Activated T-cell treated with anti-CD3 and anti-CD28 coated beads for 1 hour (primary cell): ENCODE results near the gene PTPRU.
"Not testable (repeated sequence)": the region's sequence is repeated elsewhere in the genome, so short reads cannot be mapped to it uniquely, and the experiment has no call there.

Source experiments
- DNase-seq: peaks from one replicate; pipeline ENCODE4 v3.0.0-alpha.2; 2020; ENCODE audit warnings: low read depth

PTPRU gene

DNA sequence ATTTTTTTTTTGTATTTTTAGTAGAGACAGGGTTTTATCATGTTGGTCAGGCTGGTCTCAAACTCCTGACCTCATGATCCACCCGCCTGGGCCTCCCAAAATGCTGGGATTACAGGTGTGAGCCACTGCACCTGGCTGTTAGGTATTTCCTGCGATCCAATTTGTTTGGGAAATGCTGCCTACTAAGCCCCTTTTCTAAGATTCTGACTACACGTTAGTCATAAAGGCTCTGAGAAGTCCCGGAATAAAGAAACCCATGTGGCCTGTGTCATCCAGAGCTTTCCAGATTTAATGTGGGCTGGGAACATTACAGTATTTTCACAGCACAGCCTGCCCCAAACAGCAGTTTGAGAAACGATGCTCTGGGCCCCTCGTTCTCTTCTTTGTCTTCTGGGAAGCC lies 14.1 kb upstream of the PTPRU start:
- not testable (repeated sequence) for DNase-seq

DNA sequence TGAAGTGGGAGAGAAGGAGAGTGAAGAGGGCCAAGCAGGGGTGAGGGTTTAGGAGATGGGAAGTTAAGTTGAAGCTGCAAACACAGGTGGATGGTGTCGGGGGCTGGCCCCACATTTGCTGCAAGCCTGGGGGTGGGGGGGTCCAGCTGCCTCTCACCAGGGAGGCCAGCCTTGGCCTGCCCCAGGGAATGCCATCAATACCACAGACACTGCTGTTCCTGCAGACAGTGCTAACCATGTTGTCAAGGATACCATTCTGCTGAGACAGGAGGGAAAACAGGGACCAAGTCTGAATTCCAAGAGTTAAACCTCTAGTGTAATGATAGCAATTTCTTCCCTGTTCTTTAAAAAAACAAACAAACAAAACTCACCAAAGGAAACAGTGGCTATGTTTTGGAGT lies 13.6 kb upstream of the PTPRU start:
- no peak for DNase-seq

DNA sequence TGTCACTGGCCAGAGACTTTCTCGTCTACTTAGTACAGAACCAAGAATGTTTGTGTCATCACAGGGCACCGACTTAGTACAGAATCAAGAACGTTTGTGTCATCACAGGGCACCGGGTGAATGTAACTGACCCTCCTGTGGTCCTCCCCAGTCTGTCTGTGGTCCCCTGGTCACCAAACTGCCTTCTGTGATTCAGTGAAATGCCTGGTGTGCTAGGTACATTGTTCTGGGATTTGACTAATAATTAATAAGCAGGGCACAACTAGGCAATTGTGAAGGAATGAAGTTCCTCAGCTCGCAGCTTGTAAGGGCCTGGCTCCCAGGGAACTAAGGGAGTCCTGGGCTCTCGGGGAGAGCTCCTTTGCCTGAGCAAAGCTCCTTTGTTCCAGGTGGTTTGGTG lies 12.8 kb upstream of the PTPRU start:
- no peak for DNase-seq

DNA sequence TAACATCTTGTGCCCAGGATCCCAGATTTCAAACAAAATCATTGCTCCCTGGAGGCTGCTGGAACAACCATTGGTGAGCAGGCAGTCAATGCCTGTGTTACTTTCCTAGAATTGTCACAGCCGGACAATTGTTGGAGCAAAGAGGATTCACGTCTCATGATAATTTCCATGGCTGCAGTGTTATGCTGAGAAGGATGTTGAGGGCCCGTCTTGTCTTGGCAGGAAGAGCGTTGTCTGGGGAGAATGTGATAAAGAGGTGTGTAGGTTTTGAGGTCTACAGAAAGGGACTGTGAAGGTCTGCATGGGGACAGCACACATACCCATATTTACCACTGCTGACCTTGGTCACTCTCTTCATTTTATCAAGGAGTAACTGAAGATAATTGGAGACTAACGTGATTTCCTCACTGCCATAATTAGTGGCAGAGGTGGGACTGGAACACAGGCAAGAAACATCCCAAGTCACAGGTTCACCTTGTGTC lies 11.9 kb upstream of the PTPRU start:
- no peak for DNase-seq

DNA sequence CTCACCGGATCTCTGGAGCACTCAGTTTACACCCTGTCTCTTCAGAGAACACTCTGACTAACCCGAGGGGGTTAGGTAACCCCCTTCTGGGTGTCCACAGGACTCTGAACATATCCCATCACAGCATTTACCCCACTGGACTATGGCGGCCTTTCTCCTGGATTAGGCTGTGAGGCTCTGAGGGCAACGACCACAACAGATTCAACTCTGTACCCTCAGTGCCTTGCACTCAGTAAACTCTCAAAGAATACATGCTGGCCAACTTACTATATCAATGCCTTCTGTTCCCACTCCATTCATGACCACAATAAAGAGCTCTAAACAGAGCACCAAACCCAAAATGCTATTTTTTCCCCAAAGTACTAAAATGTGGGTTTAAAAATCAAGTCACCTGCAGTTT lies 11.0 kb upstream of the PTPRU start:
- DNase-seq: no peak

DNA sequence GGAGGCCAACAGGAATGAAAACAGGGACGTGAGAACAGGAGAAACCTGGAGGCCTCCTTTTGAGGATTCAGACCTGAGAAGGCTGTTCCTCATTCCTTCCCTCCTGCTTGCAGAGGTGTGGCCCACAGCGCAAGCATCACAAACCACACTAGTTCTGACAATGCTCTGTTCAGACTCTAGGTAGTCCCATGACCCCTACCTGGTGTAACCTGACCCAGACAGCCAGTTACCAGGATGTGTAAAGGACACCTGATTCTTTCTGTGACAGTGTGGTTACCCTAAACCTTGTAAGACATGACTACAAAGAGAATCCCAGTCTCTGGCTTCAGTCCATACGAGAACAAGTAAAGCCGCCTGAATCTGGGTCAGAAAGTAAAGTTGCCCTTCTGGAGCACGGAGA lies 8.8 kb upstream of the PTPRU start:
- DNase-seq: no peak

DNA sequence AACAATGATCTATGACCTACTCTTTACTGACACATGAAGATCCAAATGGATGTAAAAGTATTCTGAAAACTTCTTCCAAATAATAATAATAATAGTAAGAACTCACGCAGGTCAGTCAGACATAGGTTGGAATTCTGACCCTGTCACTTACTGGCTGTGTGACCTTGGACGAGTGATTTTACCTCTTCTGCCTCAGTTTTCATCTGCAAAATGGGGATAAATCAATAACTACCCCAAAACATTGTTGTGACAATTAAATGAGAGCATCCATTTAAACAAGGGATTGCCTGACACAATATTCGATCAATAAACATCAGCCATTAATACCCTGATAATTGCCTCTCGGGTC lies 6.1 kb upstream of the PTPRU start:
- DNase-seq: no peak

DNA sequence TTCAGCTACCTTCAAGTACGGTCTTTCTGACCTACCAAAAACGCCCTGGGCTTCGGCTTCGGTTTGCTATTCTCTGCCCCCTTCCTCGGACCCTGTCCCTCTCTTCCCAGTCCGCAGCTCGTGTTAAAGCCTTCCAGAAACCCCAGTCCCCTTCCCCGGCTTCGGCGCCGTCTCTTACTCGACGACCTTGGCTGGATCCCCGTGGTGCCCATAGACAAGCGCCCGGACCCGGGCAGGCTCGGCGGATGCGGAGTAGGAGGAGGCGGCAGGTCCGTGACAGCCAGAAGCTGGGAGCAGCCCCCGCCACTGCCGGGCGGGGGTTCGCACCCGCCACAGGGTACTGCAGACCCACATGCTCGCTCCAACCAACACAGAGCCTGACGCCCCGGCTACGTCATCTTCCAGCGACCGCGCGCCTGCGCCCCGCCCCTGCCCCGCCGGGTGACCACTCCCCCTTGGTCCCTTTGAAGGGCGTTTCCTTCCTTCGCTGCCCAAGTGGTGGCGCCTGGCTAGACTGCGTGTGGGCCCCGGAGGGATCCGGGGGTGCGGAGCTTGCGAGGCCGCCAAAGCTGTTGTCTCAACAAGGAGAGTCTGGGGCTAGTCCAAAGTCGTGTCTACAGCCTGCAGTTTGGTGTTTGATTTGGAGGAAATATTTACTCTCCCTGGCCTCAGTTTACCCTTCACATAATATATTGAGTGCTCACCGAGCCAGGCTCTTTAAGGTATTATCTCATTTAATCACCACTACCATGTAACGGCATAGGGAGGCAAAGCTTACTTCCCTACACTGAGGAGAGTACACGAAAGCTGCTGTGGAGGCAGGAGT lies 5.6 kb upstream of the PTPRU start, which contains the start of gene MECR:
Gene MECR, minus strand, starts transcription at position 382 of the 826 bp plus-strand sequence. Its CDS starts 28 bp downstream, at position 354.
- DNase-seq: peak; percentile 87

DNA sequence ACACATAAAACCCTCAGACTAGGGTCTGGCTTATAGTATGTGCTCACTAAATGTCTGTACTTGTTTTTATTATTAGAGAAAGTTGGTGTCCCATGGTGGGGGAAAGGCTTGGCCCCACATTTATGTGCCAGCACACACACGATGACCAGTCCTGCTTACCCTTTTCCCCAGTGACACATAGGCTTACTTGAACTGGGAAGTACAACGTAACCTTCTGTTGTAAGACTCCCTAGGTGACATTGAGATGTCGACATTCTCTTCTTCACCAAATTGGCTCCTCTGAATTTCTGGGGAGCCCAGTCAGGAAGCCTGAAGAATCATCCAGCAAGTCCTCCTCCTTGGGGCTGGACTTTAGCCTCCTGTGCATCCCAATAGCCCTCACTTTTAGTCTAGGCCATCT lies 3.9 kb upstream of the PTPRU start:
- no peak for DNase-seq

DNA sequence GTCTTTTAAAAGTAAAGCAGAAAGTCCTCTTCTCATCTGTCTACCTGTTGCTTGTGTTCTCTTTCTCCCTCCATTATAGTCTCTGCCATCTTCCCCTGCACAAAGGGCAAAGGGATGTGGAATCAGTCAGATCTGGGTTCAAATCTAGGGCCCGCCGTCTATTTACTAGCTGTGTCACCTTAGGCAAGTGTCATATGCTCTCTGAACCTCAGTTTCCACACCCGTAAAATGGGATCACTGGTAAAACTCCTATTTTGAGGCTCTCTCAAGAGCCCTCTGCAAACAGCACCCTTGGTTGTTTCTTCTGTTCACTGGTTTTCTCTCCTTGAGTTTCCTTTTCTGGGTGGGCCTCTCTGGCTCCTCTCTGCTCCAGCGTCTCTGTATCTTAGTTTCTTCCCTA lies 2.6 kb upstream of the PTPRU start:
- no peak for DNase-seq

DNA sequence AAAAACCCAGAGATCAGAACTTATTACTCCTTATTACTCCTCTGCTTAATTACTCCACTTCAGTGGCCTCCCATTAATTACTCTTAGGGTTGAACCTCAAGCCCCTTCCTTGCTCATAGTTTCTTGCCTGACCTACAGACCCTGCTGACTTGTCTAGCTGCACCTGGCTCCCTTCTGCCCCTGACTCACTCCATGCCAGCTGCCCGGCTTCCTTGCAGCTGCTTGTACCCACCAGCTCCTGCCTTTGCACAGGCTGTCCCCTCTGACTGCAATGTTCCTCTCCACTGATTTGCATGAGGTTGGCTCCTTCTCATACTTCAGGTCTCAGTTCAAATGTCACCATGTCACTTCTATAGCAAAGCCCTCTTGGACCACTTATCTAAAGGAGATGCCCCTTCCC lies 1.9 kb upstream of the PTPRU start:
- DNase-seq: no peak

DNA sequence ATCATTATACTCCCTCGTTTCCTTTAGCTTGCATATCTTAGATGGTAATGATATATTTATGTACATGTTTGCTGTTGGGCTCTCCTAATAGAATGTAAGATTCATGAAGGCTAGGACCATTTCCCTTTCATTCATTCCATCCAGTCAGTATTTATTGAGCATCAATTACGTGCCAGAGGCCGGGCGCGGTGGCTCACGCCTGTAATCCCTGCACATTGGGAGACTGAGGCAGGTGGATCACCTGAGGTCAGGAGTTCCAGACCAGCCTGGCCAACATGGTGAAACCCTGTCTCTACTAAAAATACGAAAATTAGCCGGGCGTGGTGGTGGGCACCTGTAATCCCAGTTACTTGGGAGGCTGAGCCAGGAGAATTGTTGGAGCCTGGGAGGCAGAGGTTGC lies 1.4 kb upstream of the PTPRU start:
- DNase-seq: not testable (repeated sequence)

DNA sequence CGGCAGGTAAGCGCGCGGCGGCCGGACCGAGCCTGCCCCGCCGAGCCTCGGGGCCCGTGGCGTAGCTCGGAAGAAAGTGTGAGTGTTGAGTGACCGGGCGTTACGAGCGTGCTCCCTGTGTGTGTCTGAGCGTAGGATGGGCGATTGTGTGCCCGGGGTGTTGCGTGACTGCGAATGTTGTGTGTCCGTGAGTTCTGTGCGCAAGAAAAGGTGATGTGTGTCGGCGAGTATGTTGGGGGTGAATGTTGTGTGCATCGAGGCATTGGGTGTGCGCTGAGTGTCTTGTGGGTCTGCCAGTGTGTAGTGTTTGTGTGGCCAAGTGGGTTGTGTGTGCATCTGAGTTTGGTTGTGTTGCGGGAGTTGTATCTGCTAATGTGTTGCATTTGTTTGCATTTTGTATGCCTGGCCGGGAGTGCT lies 398 bp downstream of the PTPRU start:
- DNase-seq: no peak

DNA sequence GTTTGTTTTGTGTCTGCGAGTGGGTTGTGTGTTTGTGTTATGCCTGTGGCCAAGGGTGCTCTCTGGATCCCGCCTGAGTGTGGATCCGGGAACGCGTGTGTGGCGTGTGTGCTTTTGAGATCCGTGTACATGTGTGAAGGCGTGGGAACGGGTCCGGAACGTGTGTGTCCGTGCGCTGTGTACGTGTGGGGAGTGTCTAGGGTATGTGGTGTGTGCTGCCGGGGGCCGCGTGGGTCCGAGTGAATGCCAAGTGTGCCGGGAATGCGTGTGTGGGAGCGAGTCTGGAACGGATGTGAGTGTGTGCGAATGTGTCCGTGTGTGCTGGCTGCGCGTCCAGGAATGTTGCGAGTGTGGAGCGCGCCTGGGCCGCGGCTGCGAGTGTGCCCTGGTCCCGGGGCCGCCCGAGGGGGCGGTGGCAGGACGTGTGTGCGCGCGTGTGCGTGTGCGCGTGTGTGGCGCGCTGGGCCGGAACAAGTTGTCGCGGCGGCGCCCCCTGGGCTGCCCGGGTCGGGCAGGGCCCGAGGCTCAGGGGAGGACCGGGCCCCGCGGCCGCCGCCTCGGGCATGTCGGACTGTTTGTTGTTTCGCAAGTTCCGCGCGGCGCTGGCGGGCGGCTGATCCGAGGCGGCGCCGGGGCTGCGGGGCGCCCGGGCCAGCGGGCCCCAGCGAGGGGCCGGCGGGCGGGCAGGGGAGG lies 953 bp downstream of the PTPRU start:
- DNase-seq: no peak

DNA sequence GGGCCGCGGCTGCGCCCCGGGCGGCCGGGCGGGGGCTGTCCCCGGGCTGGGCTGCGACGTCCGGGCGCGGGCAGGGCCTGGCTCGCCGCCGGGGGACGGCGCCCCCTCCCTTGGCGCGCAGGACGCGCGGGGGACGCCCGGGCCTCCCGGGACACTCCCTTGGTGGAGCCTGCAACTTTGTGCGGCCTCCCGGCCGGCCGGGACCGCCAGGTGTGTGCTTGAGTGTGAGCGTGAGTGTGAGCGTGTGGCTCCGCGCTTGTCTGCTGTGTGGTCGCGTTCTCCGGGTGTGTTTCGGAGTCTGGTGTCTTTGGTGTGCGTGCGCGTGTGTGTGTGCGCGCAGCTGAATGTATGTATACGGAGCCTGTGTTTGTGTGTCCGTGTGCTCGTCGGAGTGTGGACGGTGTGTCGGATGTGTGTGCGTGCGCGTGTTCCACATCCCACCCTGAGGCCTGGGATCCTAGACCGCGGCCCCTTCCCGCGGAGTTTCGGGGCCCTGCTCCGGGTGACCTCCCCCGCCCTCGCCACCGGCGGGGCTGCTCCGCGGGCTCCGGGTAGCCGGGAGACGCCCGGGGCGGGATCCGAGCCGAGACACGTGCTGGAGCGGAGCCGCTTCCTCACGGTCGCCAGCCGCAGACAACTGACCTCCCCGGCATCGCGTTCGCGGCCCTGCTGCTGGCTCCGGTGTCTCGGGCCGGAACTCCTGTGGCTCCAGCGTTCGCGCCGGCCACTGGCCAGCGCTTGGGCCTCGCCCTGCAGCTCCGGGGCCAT lies 1.7 kb downstream of the PTPRU start:
- no peak for DNase-seq

DNA sequence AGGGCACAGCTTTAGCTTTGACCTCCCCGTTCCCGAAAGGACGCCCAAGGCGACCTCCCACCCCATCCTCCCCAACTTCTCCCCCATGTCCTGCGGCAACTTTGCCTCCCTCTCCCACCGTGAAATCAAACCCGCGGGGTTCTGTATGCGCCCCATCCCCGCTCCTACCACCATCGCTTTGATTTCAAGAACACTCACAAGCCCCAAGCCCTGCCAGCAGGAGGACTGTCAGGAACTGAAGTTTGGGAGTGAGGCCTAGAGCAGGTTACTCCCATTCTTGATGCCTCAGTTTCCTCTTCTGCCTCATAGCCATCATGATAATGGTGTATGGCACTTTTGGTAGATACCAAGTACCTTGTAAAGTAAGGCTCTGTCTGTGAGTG lies 2.3 kb downstream of the PTPRU start:
- no peak for DNase-seq

DNA sequence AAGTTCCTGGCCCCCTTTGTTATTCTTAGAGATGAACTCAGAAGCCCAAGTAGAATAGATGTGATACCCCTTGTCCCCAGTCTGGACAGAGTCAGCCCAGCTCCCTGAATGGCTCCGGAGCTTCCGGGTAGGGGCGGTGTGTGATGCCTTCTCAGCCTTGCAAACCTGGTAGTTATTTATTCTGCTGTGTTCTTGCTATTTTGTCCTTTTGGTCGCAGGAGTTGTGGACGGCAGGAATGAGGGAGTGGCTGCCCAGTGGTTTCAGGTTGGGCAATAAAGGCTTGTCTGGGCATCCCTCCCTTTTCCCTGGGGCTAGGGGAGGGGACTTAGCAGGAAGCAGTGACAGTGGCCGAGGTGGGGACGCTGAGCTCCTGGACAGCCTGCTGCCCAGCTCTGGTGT lies 2.8 kb downstream of the PTPRU start:
- DNase-seq: no peak

DNA sequence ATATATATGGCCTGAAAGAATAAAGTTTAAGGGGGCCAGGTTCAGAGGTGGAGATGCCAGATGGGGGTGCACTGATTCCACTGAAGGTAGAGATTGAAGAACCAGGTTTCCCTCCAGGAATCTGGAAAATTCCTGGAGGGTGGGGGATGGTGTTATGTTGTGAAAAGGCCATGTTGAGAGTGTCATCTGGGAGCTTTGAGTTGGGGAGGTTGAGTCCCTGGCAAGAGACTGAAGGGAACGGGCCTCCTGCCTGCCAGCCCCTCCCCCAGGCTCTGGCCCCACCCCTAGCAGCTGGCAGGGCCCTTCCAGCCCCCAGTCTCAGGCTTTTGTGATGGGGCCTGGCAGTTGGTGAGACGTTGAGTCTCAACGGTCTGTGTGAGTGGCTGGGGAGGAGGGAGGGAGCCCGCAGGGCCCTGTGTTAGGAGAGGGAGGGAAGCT lies 4.1 kb downstream of the PTPRU start:
- DNase-seq: no peak

DNA sequence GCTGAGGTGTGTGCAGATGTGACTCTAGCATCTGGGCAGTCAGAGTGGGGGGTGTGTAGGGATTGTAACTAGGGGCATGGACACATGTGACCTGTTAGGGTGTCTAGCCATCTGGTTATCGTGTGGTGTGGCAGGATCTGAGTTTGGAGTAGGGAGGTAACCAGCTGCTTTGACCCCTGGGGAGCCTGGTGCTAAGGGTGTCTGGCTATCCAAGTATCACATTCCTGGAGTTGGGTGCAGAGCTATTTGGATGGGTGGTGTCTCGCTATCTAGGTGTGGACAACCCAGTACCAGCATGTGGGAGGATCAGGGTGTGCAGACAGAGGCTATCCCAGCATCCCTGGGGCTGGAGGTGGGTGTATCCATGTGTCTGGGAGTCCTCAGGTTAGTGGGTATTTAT lies 4.7 kb downstream of the PTPRU start:
- no peak for DNase-seq

DNA sequence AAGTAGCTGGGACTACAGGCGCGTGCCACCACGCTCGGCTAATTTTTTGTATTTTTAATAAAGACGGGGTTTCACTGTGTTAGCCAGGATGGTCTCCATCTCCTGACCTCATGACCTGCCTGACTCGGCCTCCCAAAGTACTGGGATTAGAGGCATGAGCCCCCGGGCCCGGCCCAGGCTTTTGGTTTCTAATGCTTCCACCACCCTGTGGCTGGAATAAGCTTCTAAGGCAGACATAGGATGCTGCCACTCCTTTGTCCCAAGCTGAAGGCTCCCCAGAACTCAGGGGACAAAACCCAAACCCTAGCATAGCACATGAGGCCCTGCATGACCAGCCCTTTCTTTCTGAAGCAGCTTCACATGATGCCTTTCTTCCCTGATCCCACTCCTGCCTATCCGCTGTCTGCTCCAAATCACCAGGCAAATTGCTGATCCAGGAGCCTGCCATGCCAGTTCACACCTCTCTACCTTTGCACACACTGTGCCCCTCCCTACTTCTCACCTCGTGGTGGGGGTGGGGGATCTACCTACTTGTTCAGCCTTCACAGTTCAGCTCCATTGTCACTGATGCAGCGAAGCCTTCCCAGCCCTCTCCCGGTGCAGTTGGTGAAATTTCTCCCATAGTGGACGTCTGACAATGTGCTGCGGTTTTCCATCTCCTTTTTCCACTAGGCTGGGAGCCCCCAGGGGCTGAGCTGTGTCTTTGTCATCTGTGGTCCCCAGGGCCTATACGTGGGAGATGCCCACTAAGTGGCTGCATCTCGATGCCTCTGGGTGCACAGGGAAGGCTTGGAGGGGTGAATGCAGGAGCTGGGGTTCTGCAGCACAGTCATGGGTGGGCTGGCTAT lies 6.9 kb downstream of the PTPRU start:
- no peak for DNase-seq

DNA sequence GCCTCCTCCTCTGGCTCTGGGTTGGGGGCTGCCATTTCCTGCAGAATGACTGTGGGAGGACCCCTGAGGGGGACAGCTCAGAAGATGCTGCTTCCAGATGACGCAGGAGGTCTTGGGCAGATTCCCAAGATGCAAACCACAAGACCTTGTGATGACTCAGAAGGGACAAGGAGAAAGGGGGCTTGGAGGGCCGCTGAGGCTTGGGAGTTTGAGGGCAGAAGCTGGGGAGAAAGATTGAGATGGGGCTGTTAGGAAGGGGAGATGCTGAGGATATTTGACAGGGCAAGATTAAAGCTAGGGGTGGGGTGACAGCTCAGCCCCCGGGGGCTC lies 7.5 kb downstream of the PTPRU start:
- DNase-seq: no peak

DNA sequence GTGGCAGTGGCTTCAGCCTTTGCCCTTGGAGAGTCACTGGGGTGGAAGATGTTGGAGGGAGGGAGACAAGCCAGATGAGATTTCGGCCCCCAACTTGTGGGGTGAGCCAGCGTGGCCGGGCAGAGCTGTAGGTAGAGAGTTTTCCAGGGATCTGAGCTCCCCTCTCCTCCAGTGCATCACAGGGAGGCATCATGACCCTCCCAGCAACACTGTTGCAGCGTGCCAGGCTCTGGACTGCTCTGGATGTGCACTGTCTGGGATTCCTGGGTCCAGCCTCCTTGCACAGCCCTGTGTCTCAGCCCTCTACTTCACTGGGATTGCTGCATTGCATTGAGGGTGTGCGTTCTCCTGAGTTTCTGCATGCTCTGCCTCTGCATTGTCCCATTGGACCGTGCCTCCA lies 8.9 kb downstream of the PTPRU start:
- no peak for DNase-seq
